ENCODE measurements around the gene GNS.

Gene GNS

GRCh38 chr12:64759035-64759894 is at the start of gene GNS:
TSS of gene GNS (minus strand) at chr12:64759406. CDS start at chr12:64759276, 130 bp downstream.
- DNase-seq (ENCODE audit: low read depth) = peak; percentile 93

- DNase-seq (ENCODE audit: low read depth) = no peak
Observed at GRCh38 chr12:64808110-64808509, 48.9 kb upstream of the GNS start.

- DNase-seq (ENCODE audit: low read depth) = no peak
Observed at GRCh38 chr12:64806593-64807460, 47.6 kb upstream of the GNS start.

GRCh38 chr12:64806173-64806572 is 47.0 kb upstream of the GNS start:
- DNase-seq (ENCODE audit: low read depth) = no peak

- DNase-seq (ENCODE audit: low read depth) = peak; percentile 35
Observed at GRCh38 chr12:64802180-64802775, 43.1 kb upstream of the GNS start.

GRCh38 chr12:64801381-64801780 is 42.2 kb upstream of the GNS start:
- DNase-seq (ENCODE audit: low read depth) = no peak

GRCh38 chr12:64800640-64801039 is 41.4 kb upstream of the GNS start:
- no peak for DNase-seq (ENCODE audit: low read depth)

- no peak for DNase-seq (ENCODE audit: low read depth)
Observed at GRCh38 chr12:64798165-64798564, 39.0 kb upstream of the GNS start.

GRCh38 chr12:64797156-64797555 is 38.0 kb upstream of the GNS start:
- DNase-seq (ENCODE audit: low read depth) = no peak

GRCh38 chr12:64796205-64796845 is 37.1 kb upstream of the GNS start:
- DNase-seq (ENCODE audit: low read depth) = peak; percentile 39

- no peak for DNase-seq (ENCODE audit: low read depth)
Observed at GRCh38 chr12:64794305-64794704, 35.1 kb upstream of the GNS start.

GRCh38 chr12:64793610-64794009 is 34.4 kb upstream of the GNS start:
- DNase-seq (ENCODE audit: low read depth) = no peak

GRCh38 chr12:64792128-64792527 is 32.9 kb upstream of the GNS start:
- no peak for DNase-seq (ENCODE audit: low read depth)

GRCh38 chr12:64791036-64791435 is 31.8 kb upstream of the GNS start:
- no peak for DNase-seq (ENCODE audit: low read depth)

GRCh38 chr12:64790166-64790565 is 31.0 kb upstream of the GNS start:
- no peak for DNase-seq (ENCODE audit: low read depth)

- no peak for DNase-seq (ENCODE audit: low read depth)
Observed at GRCh38 chr12:64785838-64786237, 26.6 kb upstream of the GNS start.

- no peak for DNase-seq (ENCODE audit: low read depth)
Observed at GRCh38 chr12:64782191-64782876, 23.1 kb upstream of the GNS start.

GRCh38 chr12:64781280-64782190 is 22.3 kb upstream of the GNS start:
- no peak for DNase-seq (ENCODE audit: low read depth)

GRCh38 chr12:64780531-64781279 is 21.5 kb upstream of the GNS start:
- no peak for DNase-seq (ENCODE audit: low read depth)

GRCh38 chr12:64780132-64780530 is 20.9 kb upstream of the GNS start:
- no peak for DNase-seq (ENCODE audit: low read depth)

Measured in activated T-cell treated with anti-CD3 and anti-CD28 coated beads for 1 hour (primary cell).